Measurements from ENCODE around the gene RGS3.

RGS3 gene

GRCh38 chr9:113570749-113571711 lies 107.5 kb downstream of the RGS3 start:
- no peak for DNase-seq (ENCODE audit: low read depth, low spot score)

GRCh38 chr9:113572076-113572861 lies 108.7 kb downstream of the RGS3 start:
- no peak for DNase-seq (ENCODE audit: low read depth, low spot score)

GRCh38 chr9:113573046-113573958 lies 109.8 kb downstream of the RGS3 start:
- no peak for DNase-seq (ENCODE audit: low read depth, low spot score)

GRCh38 chr9:113573959-113574352 lies 110.4 kb downstream of the RGS3 start:
- no peak for DNase-seq (ENCODE audit: low read depth, low spot score)

GRCh38 chr9:113574441-113575262 lies 111.1 kb downstream of the RGS3 start:
- no peak for DNase-seq (ENCODE audit: low read depth, low spot score)

GRCh38 chr9:113577525-113578261 lies 114.2 kb downstream of the RGS3 start:
- DNase-seq (ENCODE audit: low read depth, low spot score), result no peak

- no peak for DNase-seq (ENCODE audit: low read depth, low spot score)
Observed at GRCh38 chr9:113578279-113578865, 114.8 kb downstream of the RGS3 start.

GRCh38 chr9:113578882-113579282 lies 115.4 kb downstream of the RGS3 start:
- peak; percentile 45 for DNase-seq (ENCODE audit: low read depth, low spot score)

- DNase-seq (ENCODE audit: low read depth, low spot score), result no peak
Observed at GRCh38 chr9:113579283-113580040, 115.9 kb downstream of the RGS3 start.

GRCh38 chr9:113580041-113580953 lies 116.8 kb downstream of the RGS3 start:
- peak; percentile 30 for DNase-seq (ENCODE audit: low read depth, low spot score)

GRCh38 chr9:113580954-113581311 lies 117.4 kb downstream of the RGS3 start:
- DNase-seq (ENCODE audit: low read depth, low spot score), result no peak

GRCh38 chr9:113581865-113582697 lies 118.6 kb downstream of the RGS3 start:
- peak; percentile 41 for DNase-seq (ENCODE audit: low read depth, low spot score)

GRCh38 chr9:113582698-113583200 lies 119.2 kb downstream of the RGS3 start:
- no peak for DNase-seq (ENCODE audit: low read depth, low spot score)

- DNase-seq (ENCODE audit: low read depth, low spot score), result no peak
Observed at GRCh38 chr9:113583511-113584427, 120.2 kb downstream of the RGS3 start.

GRCh38 chr9:113584428-113585084 lies 121.0 kb downstream of the RGS3 start:
- no peak for DNase-seq (ENCODE audit: low read depth, low spot score)

All from activated naive CD8-positive, alpha-beta T cell treated with anti-CD3 and anti-CD28 coated beads, Interleukin-2, amount 50 U/mL, for 16 hours (primary cell).